GM10847 (cell line): Measurements from ENCODE around the gene KDM8.

Source experiments
- POLR2A ChIP-seq: IDR thresholded peaks from 2 replicates; pipeline ENCODE4 v1.6.1; 2011; ENCODE audit not compliant: insufficient read length; ENCODE audit errors: extremely low read depth

KDM8 gene

DNA sequence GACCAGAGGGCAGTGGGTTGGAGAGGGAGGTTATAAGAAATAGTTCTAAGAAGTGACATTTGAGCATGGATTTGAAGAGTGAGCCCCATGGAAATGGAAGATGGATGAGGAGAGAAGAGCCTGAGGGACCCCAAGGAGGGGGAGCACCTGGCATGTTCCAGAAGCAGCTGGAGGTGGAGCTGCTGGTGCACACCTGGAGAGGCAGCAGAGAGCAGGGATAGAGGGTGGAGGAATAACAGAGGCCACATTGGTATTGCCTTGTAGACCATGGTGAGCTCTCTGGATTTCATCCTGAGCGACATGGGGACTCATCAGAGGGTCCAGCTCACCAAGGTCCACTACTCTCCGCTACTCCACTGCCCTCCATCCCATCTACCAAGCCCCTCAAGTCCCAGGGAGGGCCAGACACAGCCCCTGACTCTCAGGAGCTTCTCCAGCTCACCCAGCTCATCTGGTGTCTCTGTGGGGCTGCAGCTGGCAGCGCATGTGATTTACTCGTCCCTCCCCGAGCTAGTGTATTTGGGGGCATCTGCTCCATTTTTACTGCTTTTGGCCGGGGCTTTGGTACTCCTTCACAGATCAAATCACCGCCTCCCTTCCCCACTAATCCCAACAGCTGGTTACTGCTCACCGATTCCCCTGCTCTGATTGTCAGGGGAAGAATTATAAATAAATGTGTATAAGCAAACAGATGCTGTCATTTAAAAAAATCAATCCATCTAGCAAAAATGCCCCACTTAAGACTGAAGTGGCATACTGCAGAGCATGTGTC, 22.1 kb upstream of the KDM8 start:
- TF ChIP-seq POLR2A, result no peak

DNA sequence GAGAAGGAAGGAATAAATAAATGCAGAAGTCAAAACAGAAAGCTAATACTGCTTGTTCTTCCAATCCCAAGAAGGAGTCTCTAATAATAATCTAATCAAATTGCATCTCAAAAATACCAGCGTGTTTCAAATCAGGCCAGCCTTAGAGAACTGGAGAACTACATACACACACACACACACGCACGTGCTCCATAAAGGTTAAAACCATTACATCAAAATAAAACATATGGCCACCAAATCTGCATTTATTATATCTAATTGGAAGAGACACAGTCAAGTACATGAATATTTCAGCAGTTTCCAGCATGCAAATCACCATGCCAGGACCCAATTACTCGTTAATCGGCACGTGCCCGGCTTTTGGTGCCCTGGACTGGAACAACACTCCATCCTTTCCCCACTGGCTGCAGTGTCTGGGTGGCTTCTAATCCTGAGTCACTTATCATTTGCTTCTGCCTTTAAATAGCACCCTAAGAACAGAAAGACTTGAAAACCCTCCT, 20.4 kb upstream of the KDM8 start:
- no peak for TF ChIP-seq POLR2A

DNA sequence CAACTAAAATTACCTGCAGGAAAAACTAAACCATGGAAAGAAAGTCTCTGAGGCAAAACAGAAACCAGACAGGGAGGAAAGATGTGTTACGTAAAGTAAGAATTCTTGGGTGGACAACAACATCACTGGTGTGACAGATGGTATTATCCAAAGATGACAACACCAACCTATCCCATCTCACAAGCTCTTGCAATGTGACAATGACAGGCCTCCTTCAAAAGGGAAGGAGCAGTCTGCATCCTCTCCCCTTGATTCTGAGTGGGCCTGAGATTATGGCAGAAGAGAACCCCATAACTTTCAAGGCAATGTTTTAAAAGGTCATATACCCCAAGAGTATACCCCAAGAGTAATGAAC, 17.6 kb upstream of the KDM8 start:
- no peak for TF ChIP-seq POLR2A

DNA sequence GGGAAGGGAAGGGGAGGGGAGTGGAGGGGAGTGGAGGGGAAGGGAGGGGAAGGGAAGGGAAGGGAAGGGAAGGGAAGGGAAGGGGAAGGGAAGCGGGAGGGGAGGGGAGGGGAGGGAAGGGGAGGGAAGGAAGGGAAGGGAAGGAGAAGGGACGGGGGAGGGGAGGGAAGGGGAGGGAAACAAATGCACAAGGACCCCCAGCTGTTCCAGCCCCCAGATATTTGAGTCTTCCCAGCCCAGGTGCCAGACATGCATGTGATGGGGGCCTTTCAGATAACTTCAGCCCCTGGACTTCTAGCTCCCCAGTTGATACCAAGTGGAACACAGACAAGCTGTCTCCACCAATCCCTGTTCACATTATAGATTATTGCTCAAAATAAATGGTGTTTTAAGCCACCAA, 14.7 kb upstream of the KDM8 start:
- TF ChIP-seq POLR2A, result no peak

DNA sequence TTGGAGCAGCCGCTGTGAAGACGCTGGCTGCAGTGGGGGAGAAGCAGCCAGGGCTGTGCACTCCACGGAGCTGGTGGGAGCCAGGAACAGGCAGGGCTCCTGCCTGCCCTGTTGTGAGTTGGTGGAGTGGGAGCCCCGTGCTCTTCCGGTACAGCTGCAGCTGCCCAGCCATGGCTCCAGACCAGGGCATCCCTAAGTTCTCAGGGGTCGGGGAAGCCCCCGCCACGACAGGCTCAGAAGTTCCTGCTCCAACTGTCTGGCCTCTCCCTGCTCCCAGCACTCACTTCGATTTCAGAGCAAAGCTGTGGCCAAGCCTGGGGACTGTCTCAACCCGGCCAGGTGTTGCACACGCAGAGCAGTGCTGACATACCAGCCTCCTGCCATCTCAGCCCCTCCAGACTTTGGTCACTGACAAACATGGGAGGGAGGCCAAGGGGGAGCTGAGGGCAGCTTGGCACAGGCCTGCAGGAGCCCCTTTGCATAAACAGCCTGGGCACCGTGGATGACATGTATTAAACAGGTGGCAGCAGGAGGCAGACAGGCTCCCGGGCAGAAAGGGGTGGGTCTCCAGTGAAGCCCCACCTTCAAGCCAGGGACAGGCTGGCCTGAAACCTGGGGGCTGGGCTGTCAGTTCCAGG, 13.9 kb upstream of the KDM8 start:
- TF ChIP-seq POLR2A, result no peak

DNA sequence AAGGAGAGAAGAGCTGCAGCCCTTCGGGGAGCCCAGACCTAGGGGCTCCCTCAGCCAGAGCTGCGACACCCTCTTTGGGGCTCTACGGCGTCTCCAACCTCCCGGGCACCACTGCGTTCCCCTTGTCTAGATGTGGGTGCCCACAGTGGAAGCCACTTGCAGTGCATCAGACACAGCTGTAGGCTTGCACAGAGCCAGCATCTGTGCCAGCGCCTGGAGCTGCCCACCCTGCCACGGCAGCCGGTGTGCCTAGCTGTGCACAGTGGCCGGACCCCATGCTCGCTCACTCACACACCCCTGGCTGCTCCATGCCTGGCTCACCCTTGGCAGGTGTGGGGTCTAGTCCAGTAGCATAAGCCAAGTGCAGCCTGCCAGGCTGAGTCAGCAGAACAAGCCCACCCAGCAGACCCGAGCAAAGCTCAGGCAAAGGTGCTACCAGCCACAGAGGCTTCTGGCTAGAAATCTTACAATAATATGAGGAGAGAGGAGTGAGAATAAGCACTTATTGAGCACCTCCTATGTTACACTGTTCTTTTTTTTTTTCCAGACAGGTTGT, 12.9 kb upstream of the KDM8 start:
- TF ChIP-seq POLR2A, result no peak

DNA sequence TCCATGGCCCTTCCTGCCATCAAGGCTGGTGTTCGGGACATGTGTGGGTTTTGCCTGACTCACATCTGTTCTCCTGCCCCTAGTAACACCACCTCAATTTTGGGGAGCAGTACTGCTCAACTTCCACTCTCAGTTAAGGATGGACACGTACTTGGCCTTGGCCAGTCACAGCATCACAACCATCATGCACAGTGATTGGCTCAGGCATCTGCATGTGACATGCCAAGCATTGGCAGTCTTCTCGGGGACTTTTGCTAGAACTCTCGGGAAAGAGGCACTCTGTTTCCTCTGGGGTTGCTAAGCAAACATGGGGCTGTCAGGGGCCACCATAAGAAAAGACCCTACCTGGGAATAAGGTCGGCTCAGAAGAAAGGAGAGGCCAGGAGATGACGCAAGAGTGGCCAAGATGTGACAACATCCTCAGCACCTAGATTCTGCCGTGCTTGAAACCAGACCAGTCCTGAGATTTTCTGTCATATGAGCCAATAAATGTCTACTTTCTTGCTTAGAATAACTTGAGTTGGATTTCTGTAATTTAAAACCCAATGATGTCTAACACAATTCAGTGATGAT, 11.9 kb upstream of the KDM8 start:
- TF ChIP-seq POLR2A, result no peak

DNA sequence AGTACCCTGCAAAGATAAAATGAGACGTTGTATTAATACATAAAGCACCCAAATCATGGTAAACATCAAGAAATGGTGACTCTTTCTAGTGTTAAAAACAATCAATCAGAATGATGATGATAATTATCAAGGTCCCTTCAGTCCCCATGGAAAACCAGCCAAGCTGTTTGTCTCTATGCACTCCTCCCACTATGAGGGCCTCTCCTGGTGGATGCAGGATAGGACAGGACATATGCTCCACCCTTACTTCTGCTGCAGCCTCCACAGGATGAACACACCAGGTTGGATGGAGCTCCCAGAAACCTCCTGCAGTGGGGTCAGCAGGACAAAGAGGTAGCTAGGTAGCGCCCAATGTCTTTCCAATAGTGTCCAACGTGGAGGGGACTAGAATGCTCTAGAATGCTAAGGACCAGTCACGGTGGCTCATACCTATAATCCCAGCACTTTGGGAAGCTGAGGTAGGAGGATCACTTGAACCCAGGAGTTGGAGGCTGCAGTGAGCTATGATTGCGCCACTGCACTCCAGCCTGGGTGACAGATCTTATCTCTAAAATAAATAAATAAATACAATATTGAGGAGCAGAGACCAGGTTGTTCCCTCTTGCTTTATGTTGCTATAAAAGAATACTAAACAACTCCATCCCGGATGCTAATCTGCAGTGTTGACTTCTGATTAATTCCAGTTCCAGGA, 9.9 kb upstream of the KDM8 start:
- no peak for TF ChIP-seq POLR2A

DNA sequence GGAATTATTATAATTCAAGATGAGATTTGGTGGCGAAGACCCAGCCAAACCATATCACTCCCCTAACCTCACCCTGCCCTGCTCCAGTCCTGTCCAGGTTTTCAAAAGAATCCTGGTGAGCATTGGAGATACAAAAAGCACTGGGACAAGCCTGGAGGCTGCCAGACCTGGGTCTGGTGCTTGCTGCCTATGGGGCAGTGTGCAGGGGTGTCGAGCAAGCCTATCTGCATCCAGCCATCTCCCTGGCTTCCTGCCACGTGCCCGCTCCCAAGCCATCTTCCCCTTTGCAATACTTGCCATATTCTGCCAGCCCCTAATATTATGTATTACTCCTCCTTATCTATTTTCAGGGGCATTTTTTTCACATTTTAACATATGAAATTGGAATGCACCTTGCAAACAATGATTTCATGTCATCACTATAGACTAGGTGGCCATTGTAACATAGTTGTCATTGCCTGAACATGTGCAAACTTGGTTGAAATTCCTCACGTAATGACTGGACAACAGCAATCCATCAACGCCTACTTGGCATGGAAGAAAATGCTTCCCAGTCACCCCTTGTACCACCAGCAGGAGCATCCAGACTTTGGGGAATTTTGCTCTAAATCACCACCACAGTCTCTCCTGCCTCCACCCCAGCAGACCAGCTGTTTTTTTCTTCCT, 8.1 kb upstream of the KDM8 start:
- no peak for TF ChIP-seq POLR2A

DNA sequence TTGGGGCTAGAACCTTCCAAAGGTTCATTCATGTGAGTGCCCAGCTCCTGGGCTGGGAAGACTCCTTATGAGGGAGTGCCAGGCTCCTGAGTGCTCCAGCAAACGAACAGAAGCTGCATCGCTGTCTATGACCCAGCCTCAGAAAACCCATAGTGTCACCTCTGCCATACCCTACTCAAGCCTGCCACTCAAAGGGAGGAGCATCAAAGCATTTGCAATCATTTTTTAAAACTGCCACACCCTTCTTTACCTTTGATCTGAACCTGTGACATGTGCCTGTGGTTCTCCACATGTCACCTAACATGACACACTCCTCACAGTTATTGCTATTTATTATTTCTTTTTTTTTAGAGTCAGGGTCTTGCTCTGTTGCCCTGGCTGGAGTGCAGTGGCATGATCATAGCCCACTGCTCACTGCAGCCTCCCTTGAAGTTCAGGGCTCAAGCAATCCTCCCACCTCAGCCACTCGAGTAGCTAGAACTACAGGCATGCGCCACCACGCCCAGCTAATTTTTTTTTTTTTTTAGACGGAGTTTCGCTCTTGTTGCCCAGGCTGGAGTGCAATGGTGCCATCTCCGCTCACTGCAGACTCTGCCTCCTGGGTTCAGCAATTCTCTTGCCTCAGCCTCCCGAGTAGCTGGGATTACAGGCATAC, 7.3 kb upstream of the KDM8 start:
- TF ChIP-seq POLR2A, result no peak

DNA sequence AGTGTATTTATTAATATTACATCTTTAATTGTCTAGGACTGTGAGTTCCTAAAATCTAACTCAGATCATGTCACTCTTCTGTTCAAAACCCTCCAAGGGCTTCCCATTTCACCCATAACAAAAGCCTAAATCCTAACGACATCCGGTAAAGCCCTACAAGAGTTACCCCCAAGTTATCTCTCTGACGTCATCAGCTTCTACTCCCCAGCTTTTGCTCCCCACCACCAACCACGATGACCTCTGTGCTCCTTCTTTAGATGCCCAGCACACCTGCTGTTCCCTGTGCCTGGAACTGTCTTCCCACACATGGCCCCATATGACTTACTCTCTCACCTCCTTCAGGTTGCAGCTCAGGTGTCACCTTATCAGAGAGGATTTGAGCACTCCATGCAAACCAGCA, 6.3 kb upstream of the KDM8 start:
- TF ChIP-seq POLR2A, result no peak

DNA sequence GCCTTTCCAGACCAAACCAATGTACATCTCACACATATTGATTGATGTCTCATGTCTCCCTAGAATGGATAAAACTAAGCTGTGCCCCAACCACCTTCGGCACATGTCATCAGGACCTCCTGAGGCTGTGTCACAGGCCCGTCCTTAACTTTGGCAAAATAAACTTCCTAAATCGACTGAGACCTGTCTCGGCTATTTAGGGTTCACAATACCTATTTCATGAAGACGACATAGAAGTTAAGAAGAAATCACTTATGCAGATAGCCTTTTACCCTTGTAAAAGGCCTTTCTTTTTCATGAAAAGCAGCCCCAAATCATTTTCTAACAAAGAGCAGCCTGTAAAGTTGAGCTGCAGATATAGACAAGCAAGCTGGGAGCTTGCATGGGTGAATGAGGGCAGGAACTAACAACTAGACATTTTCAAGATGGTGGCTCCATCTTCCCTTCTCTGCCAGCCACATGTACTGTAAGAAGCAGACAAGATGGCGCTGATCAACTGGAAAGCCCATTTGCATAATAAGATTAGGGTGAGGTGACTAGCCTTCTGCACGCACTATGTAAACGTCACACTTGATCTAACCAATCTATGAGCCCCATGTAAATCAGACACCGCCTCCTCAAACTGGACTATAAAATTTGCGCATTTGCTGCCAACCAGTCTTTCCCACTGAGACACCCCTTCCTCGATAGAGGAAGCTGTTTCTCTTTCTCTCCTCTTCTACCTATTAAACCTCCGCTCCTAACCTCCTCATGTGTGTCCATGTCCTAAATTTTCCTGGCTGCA, 4.7 kb upstream of the KDM8 start:
- no peak for TF ChIP-seq POLR2A

DNA sequence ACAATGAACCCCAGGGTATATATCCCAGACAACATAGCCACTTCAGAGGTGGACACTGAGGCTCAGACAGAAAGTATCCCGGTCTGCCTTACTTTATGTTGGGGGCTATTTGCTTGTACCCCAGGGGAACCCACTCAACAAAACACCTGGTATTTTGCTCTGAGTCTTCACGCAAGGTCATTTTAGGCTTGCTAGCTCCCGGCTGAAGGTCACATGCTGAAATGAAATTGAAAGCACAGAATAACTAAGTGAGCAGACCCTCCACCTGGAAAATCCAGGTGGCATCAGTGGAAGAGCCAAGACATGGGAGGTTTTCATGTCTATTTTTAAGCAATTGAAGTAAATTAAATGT, 4.1 kb upstream of the KDM8 start:
- TF ChIP-seq POLR2A, result no peak

DNA sequence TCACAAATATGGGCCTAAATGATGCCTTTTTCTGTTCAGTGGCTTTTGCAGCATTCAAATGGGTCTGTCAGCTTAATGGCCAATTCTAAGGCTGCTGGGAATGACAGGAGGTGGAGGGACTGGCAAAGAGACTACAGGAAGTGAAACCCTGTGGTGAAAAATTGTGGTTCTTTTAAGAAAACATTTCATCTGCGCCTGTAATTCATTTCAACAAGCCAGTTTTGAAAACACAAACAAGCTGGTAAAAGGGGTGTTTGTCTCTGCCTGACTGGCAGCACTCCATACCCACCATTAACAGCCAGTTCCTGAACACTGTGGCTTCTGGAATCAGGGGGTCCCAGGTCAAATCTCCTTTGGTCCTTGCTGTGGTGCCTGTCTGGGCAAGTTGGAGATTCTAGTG, 3.6 kb upstream of the KDM8 start:
- no peak for TF ChIP-seq POLR2A

DNA sequence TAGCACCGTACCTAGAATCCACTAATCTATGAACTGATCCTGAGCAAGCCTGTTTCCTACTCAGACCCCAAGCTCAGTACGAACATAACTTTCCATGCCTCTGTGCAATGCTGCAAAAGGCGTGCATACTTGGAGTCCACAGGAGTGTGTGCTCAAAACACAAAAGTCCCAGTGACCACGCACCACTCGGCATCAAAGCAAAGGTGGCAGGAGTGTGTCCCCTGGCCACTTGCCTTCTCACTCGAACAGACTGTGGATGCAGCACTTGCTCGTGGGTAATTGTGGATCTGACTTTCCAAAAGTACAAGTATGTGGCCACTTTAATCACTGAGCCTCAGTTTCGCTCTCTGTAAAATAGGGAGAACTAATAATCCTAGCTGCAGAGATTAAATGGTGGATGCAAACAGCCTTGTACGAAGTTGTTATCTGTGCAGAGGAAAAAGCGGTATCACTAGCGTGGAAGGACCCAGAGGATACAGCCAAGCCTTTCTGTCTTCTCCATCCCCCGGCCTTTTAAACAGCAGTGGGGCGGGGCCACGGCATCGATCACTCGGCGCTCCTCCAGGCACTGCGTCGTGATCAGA, 311 bp upstream of the KDM8 start:
- no peak for TF ChIP-seq POLR2A
